CD14-positive monocyte (primary cell): Measurements from ENCODE around the gene RHPN2. TPM values are rescaled to one million over a fixed set of nuclear protein-coding genes. Genes with fewer than 3 reads are reported as not detected.

ENCODE experiments used
- DNase-seq, 3 donors: peaks; one replicate each; pipeline ENCODE4 v3.0.0-alpha.2; 2011 to 2022
- H2AFZ ChIP-seq: 2 replicates; pipeline ENCODE4 v1.6.0; 2012; ENCODE audit warnings: mild to moderate bottlenecking, low read depth, low read length, inconsistent platforms; ENCODE audit not compliant: insufficient read depth, poor library complexity, severe bottlenecking
- H3K27ac ChIP-seq, 2 donors: 1 replicate in 1 of 2; 2 replicates in 1 of 2; pipeline ENCODE4 v1.5.1; 2012 to 2013; ENCODE audit warnings: low read length in 2 of 2, control low read depth in 1 of 2, inconsistent platforms in 1 of 2, low read depth in 1 of 2, mild to moderate bottlenecking in 1 of 2
- H3K27me3 ChIP-seq, 2 donors: one replicate each; pipeline versions ENCODE4 v1.6.0 to v1.6.1; 2011 to 2013; ENCODE audit warnings: low read length in 2 of 2; ENCODE audit not compliant: control insufficient read depth in 2 of 2, insufficient read depth in 2 of 2
- H3K36me3 ChIP-seq, 2 donors: replicated peaks in 1 of 2; 1 replicate in 1 of 2; 2 replicates in 1 of 2; pipeline versions ENCODE4 v1.5.1 to v1.6.1; 2012 to 2013; ENCODE audit warnings: low read length in 2 of 2, control low read depth in 1 of 2, inconsistent platforms in 1 of 2, mild to moderate bottlenecking in 1 of 2; ENCODE audit not compliant: insufficient read depth in 2 of 2, control insufficient read depth in 1 of 2
- H3K4me1 ChIP-seq, 2 donors: 1 replicate in 1 of 2; 2 replicates in 1 of 2; pipeline versions ENCODE4 v1.5.1 to v1.6.1; 2012 to 2013; ENCODE audit warnings: low read length in 2 of 2, control low read depth in 1 of 2, inconsistent platforms in 1 of 2, mild to moderate bottlenecking in 1 of 2, moderate library complexity in 1 of 2; ENCODE audit not compliant: insufficient read depth in 2 of 2, control insufficient read depth in 1 of 2
- H3K4me2 ChIP-seq: replicated peaks from 2 replicates; pipeline ENCODE3; 2012; ENCODE audit warnings: low read length, moderate library complexity, mild to moderate bottlenecking; ENCODE audit not compliant: poor library complexity, severe bottlenecking; ENCODE audit errors: extremely low read depth
- H3K4me3 ChIP-seq, 3 experiments: fragments of 200-600 bp in 1 of 3; sonication (generic) in 1 of 3; replicated peaks in 1 of 3; 1 replicate in 2 of 3; 2 replicates in 1 of 3; pipeline ENCODE4 v1.5.1; 2011 to 2013; ENCODE audit warnings: low read length in 3 of 3, mild to moderate bottlenecking in 3 of 3, control low read depth in 2 of 3, low read depth in 2 of 3, inconsistent platforms in 1 of 3, moderate library complexity in 1 of 3
- H3K79me2 ChIP-seq: 2 replicates; pipeline ENCODE4 v1.6.0; 2012; ENCODE audit warnings: mild to moderate bottlenecking, control low read depth, inconsistent platforms, low read length, moderate library complexity; ENCODE audit not compliant: insufficient read depth
- H3K9ac ChIP-seq: 2 replicates; pipeline ENCODE4 v1.6.0; 2017; ENCODE audit warnings: low read length, mild to moderate bottlenecking; ENCODE audit not compliant: insufficient read depth, poor library complexity, severe bottlenecking
- H3K9me3 ChIP-seq, 2 donors: replicated peaks in 1 of 2; 1 replicate in 1 of 2; 2 replicates in 1 of 2; pipeline versions ENCODE4 v1.5.1 to v1.6.1; 2012 to 2013; ENCODE audit warnings: low read length in 2 of 2, control low read depth in 1 of 2; ENCODE audit not compliant: control insufficient read depth in 1 of 2, insufficient read depth in 1 of 2
- H4K20me1 ChIP-seq: 2 replicates; pipeline ENCODE4 v1.6.0; 2012; ENCODE audit warnings: mild to moderate bottlenecking, low read length, control low read depth, moderate library complexity; ENCODE audit not compliant: insufficient read depth
- H3K27ac Mint-ChIP-seq, 7 donors: one replicate each; pipeline ENCODE4 v1.8.0; 2020; ENCODE audit warnings: mild to moderate bottlenecking in 7 of 7, mixed read lengths in 7 of 7, moderate library complexity in 6 of 7, inconsistent platforms in 2 of 7
- H3K27me3 Mint-ChIP-seq, 3 donors: one replicate each; pipeline ENCODE4 v1.8.0; 2021 to 2022; ENCODE audit warnings: low read depth in 3 of 3, mild to moderate bottlenecking in 3 of 3, mixed read lengths in 3 of 3, moderate library complexity in 3 of 3, inconsistent platforms in 1 of 3
- H3K36me3 Mint-ChIP-seq, 2 donors: one replicate each; pipeline ENCODE4 v1.8.0; 2020; ENCODE audit warnings: mixed read lengths in 2 of 2, inconsistent platforms in 1 of 2, mild to moderate bottlenecking in 1 of 2
- H3K4me1 Mint-ChIP-seq: one replicate; pipeline ENCODE4 v1.8.0; 2020; ENCODE audit warnings: mild to moderate bottlenecking, mixed read lengths
- H3K4me3 Mint-ChIP-seq, 2 donors: one replicate each; pipeline ENCODE4 v1.8.0; 2020; ENCODE audit warnings: mild to moderate bottlenecking in 2 of 2, mixed read lengths in 2 of 2, moderate library complexity in 1 of 2
- H3K9me3 Mint-ChIP-seq, 7 donors: one replicate each; pipeline ENCODE4 v1.8.0; 2020 to 2022; ENCODE audit warnings: mixed read lengths in 7 of 7, mild to moderate bottlenecking in 6 of 7, moderate library complexity in 6 of 7, inconsistent platforms in 2 of 7
- CTCF ChIP-seq: fragments of 200-600 bp; IDR thresholded peaks from one replicate; pipeline ENCODE4 v1.8.0; 2022; ENCODE audit warnings: antibody characterized with exemption, mild to moderate bottlenecking
- WGBS: methylation state at CpG from one replicate; pipeline ENCODE4 v1.1.5; 2013; ENCODE audit warnings: missing lambda C conversion rate; ENCODE audit not compliant: insufficient coverage; 5-methylcytosine and 5-hydroxymethylcytosine counted together
- intact Hi-C, 2 donors: fragments of 100-400 bp; cut with micrococcal nuclease; formaldehyde crosslinking; loops; one replicate each; pipeline versions ENCODE4 v1.15.0 to v1.15.1; 2023
- polyA plus RNA-seq, 3 donors: library from polyadenylated mRNA; depleted of rRNA in 1 of 3; unstranded in 2 of 3; stranded (reverse) in 1 of 3; fragments of 300-500 nt in 2 of 3; fragments of >200 nt in 1 of 3; fragmentation: Illumina TruSeq in 2 of 3; gene quantifications; 1 replicate in 2 of 3; 2 replicates in 1 of 3; pipeline ENCODE4 v1.2.3, GENCODE V29; 2012 to 2021

RHPN2 gene
- polyA plus RNA-seq, 3 donors: 0.16 to 0.93 (median 0.51) TPM

- Histone ChIP-seq H4K20me1 (no peaks in the 10 kb centered on the region), H3K4me2 (no peak overlapping the region), H3K27ac (no peak overlapping the region), H3K9me3 (no peaks in the 10 kb centered on the region), H3K36me3 (no peaks in the 10 kb centered on the region), H2AFZ (no peak overlapping the region), H3K4me3 (no peak overlapping the region), H3K27me3 (no peaks in the 10 kb centered on the region), H3K79me2 (no peaks in the 10 kb centered on the region), H3K9ac (no peak overlapping the region), H3K4me1 (no peaks in the 10 kb centered on the region)
- Mint-ChIP-seq H3K36me3 (no peaks in the 10 kb centered on the region), H3K9me3 (peaks cover 0 to 6% (median 0%) of the 10 kb centered on the region in 7 donors), H3K4me3 (no peak overlapping the region), H3K27ac (no peak overlapping the region), H3K27me3 (peaks cover 12 to 23% (median 14%) of the 10 kb centered on the region in 3 donors), H3K4me1 (no peaks in the 10 kb centered on the region)
- WGBS: 0% methylated on average over 1 of the region's 2 CpGs
- intact Hi-C loops: no loop called here
- DNase-seq: no peak
- TF ChIP-seq CTCF: no peak
Observed at GRCh38 chr19:33055718-33056117, 9.0 kb downstream of the RHPN2 start.

GRCh38 chr19:33054623-33055022 is 10.1 kb downstream of the RHPN2 start:
- H3K4me1 Mint-ChIP-seq: no peaks in the 10 kb centered on the region
- Histone ChIP-seq H3K4me1 (no peaks in the 10 kb centered on the region), H3K4me3 (no peak overlapping the region), H3K9ac (no peak overlapping the region), H3K4me2 (no peak overlapping the region), H2AFZ (no peak overlapping the region), H4K20me1 (no peaks in the 10 kb centered on the region), H3K27me3 (no peaks in the 10 kb centered on the region), H3K79me2 (no peaks in the 10 kb centered on the region), H3K9me3 (no peaks in the 10 kb centered on the region), H3K27ac (no peak overlapping the region), H3K36me3 (no peaks in the 10 kb centered on the region)
- peaks cover 9 to 19% (median 9%) of the 10 kb centered on the region in 3 donors for H3K27me3 Mint-ChIP-seq
- H3K27ac Mint-ChIP-seq: no peak overlapping the region
- intact Hi-C loops: no loop called here
- H3K4me3 Mint-ChIP-seq: no peak overlapping the region
- H3K36me3 Mint-ChIP-seq: no peaks in the 10 kb centered on the region
- WGBS: 75% methylated on average over 7 of the region's 8 CpGs
- H3K9me3 Mint-ChIP-seq: peaks cover 0 to 6% (median 0%) of the 10 kb centered on the region in 7 donors
- no peak for TF ChIP-seq CTCF
- no peak for DNase-seq
